Parathyroid adenoma (tissue), 2 donors: Measurements from ENCODE around the gene KLHL28.

Source experiments
- H2AFZ ChIP-seq: fragments of 300-600 bp; sonication (generic); one replicate; pipeline ENCODE4 v1.7.0; 2017; ENCODE audit warnings: antibody characterized with exemption, mild to moderate bottlenecking
- H3K27ac ChIP-seq: fragments of 300-600 bp; sonication (generic); one replicate; pipeline ENCODE4 v1.7.0; 2017
- H3K27me3 ChIP-seq: fragments of 300-600 bp; sonication (generic); one replicate; pipeline ENCODE4 v1.7.0; 2017; ENCODE audit warnings: low read length; ENCODE audit not compliant: control insufficient read depth, insufficient read depth
- H3K36me3 ChIP-seq: fragments of 300-600 bp; sonication (generic); one replicate; pipeline ENCODE4 v1.7.0; 2017; ENCODE audit warnings: low read length; ENCODE audit not compliant: control insufficient read depth, insufficient read depth
- H3K4me1 ChIP-seq: fragments of 300-600 bp; sonication (generic); one replicate; pipeline ENCODE4 v1.7.0; 2017; ENCODE audit warnings: control low read depth
- H3K4me2 ChIP-seq: fragments of 300-600 bp; sonication (generic); one replicate; pipeline ENCODE4 v1.7.0; 2017; ENCODE audit warnings: low read length
- H3K4me3 ChIP-seq: fragments of 300-600 bp; sonication (generic); one replicate; pipeline ENCODE4 v1.7.0; 2017; ENCODE audit warnings: low read depth, low read length
- H3K79me2 ChIP-seq: fragments of 300-600 bp; sonication (generic); one replicate; pipeline ENCODE4 v1.7.0; 2017; ENCODE audit warnings: control low read depth
- H3K9ac ChIP-seq: fragments of 300-600 bp; sonication (generic); one replicate; pipeline ENCODE4 v1.7.0; 2017; ENCODE audit warnings: mild to moderate bottlenecking
- H3K9me3 ChIP-seq: fragments of 300-600 bp; sonication (generic); one replicate; pipeline ENCODE4 v1.7.0; 2017; ENCODE audit warnings: low read length; ENCODE audit not compliant: control insufficient read depth
- CTCF ChIP-seq: fragments of 300-600 bp; sonication (generic); IDR thresholded peaks from one replicate; pipeline ENCODE4 v1.7.0; 2017; ENCODE audit warnings: antibody characterized with exemption, mild to moderate bottlenecking
- donor health status: primary hyperparathyroidism.

Gene KLHL28

GRCh38 chr14:44990533-44990932 lies 28.8 kb upstream of the KLHL28 start:
- Histone ChIP-seq H3K79me2 (peaks cover 18% of the 10 kb centered on the region), H3K9ac (no peak overlapping the region)
- TF ChIP-seq CTCF, result no peak

GRCh38 chr14:44989497-44990440 lies 28.0 kb upstream of the KLHL28 start:
- TF ChIP-seq CTCF, result no peak
- no peak overlapping the region for H3K27ac ChIP-seq
- no peaks in the 10 kb centered on the region for H3K4me1 ChIP-seq
- H3K4me2 ChIP-seq, result no peak overlapping the region
- H3K79me2 ChIP-seq, result peaks cover 22% of the 10 kb centered on the region
- no peaks in the 10 kb centered on the region for H3K27me3 ChIP-seq
- H2AFZ ChIP-seq, result no peak overlapping the region
- no peak overlapping the region for H3K9ac ChIP-seq
- H3K36me3 ChIP-seq, result no peaks in the 10 kb centered on the region
- H3K9me3 ChIP-seq, result no peaks in the 10 kb centered on the region
- H3K4me3 ChIP-seq, result no peak overlapping the region

More at GRCh38 chr14:44990533-44990932, 28.8 kb upstream of the KLHL28 start:
- no peak overlapping the region for H3K4me3 ChIP-seq
- H3K27me3 ChIP-seq, result no peaks in the 10 kb centered on the region
- no peak overlapping the region for H3K27ac ChIP-seq
- no peaks in the 10 kb centered on the region for H3K9me3 ChIP-seq
- H3K4me2 ChIP-seq, result no peak overlapping the region
- H2AFZ ChIP-seq, result no peak overlapping the region
- no peaks in the 10 kb centered on the region for H3K4me1 ChIP-seq
- H3K36me3 ChIP-seq, result no peaks in the 10 kb centered on the region

DNA sequence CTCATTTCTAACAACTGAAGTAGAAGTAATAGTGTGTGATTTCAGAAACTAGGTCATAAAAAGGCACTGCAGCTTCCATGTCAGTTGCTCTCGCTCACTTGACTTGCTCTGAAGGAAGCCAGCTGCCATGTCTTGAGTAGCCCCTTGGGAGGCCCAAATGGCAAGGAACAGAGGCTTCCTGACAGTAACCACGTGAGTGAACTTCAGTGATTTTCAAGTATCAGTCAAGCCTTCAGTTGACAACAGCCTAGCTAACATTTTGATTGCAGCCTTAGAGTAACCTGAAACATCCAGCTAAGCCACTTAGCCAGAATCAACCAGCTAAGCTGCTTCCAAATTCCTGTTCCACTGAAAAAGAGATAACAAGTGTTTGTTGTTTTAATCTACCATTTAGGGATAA lies 26.9 kb upstream of the KLHL28 start:
- Histone ChIP-seq H3K36me3 (no peaks in the 10 kb centered on the region), H3K4me3 (no peak overlapping the region), H3K27ac (no peak overlapping the region), H3K4me1 (no peaks in the 10 kb centered on the region), H3K9me3 (no peaks in the 10 kb centered on the region), H3K9ac (no peak overlapping the region), H3K4me2 (no peak overlapping the region), H3K79me2 (peaks cover 17% of the 10 kb centered on the region), H3K27me3 (no peaks in the 10 kb centered on the region), H2AFZ (no peak overlapping the region)
- no peak for TF ChIP-seq CTCF

DNA sequence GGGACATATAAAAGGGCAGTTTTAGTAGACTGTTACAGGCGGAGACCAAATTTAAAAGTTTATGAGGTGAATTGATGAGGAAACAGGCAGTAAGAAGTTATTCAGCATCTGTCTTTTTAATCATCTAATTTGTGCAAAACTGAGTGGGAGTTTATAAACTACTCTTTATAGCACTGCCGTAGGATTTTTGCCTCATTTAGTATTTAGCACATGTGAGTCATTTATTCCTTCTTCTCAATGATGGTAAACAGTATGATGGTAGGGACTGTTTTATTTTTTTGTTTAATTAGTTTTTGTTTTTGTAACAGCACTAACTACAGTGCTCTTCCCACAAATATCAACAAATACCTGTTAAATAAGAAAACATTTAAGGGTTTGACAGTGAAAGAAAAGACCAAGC lies 20.8 kb upstream of the KLHL28 start:
- no peaks in the 10 kb centered on the region for H3K27me3 ChIP-seq
- TF ChIP-seq CTCF, result no peak
- no peak overlapping the region for H2AFZ ChIP-seq
- H3K4me1 ChIP-seq, result peaks cover 9% of the 10 kb centered on the region
- H3K4me3 ChIP-seq, result no peak overlapping the region
- H3K9me3 ChIP-seq, result no peaks in the 10 kb centered on the region
- no peak overlapping the region for H3K9ac ChIP-seq
- H3K79me2 ChIP-seq, result peaks cover 35% of the 10 kb centered on the region
- no peaks in the 10 kb centered on the region for H3K36me3 ChIP-seq
- no peak overlapping the region for H3K4me2 ChIP-seq
- no peak overlapping the region for H3K27ac ChIP-seq
